K562 (cell line): Measurements from ENCODE around the gene ASS1. TPM values are rescaled to one million over a fixed set of nuclear protein-coding genes. Genes with fewer than 3 reads are reported as not detected.

Experiments used
- ASH1L ChIP-seq: fragments of 450-650 bp; IDR thresholded peaks from 2 replicates; pipeline ENCODE4 v1.6.1; 2018; ENCODE audit warnings: borderline replicate concordance, mild to moderate bottlenecking, low read depth; ENCODE audit not compliant: partially characterized antibody
- FOSL1 ChIP-seq: fragments of 200-800 bp; sonication (Bioruptor generic); conservative IDR thresholded peaks from 2 replicates; pipeline ENCODE4 v1.6.1; 2016; ENCODE audit warnings: missing genetic modification characterization, missing compliant biosample characterization
- FOXM1 ChIP-seq, 2 experiments: fragments of 450-650 bp in 1 of 2; sonication (generic) in 1 of 2; formaldehyde crosslinking in 1 of 2; IDR thresholded peaks; 2 replicates each; pipeline versions ENCODE4 v1.6.1 to v1.9.0; 2017 to 2022; ENCODE audit warnings: low read depth in 2 of 2, mild to moderate bottlenecking in 2 of 2, missing genetic modification reagents in 1 of 2, moderate library complexity in 1 of 2
- HEY1 ChIP-seq: fragments of 250-450 bp; sonication (Bioruptor Pico); IDR thresholded peaks from 2 replicates; pipeline ENCODE4 v1.5.0; 2020; ENCODE audit warnings: mild to moderate bottlenecking, moderate library complexity, borderline replicate concordance
- KHSRP ChIP-seq: fragments of 450-650 bp; IDR thresholded peaks from 2 replicates; pipeline ENCODE4 v1.6.1; 2017
- MCM5 ChIP-seq: fragments of 450-650 bp; IDR thresholded peaks from 2 replicates; pipeline ENCODE4 v1.6.1; 2016; ENCODE audit warnings: low read depth
- MEF2A ChIP-seq: IDR thresholded peaks from 2 replicates; pipeline ENCODE4 v1.6.1; 2011; ENCODE audit warnings: low read depth, mild to moderate bottlenecking, low read length, moderate library complexity; ENCODE audit not compliant: control insufficient read depth
- NCOA2 ChIP-seq, 2 experiments: fragments of 450-650 bp; IDR thresholded peaks; 2 replicates each; pipeline ENCODE4 v1.6.1; 2018; ENCODE audit warnings: mild to moderate bottlenecking in 2 of 2, moderate library complexity in 1 of 2; ENCODE audit not compliant: partially characterized antibody in 2 of 2
- NRF1 ChIP-seq, 2 experiments: fragments of 450-650 bp; IDR thresholded peaks in 1 of 2; conservative IDR thresholded peaks in 1 of 2; 2 replicates each; pipeline ENCODE4 v1.6.1; 2014; ENCODE audit warnings: mild to moderate bottlenecking in 2 of 2
- RFX7 ChIP-seq: fragments of 250-450 bp; sonication (Bioruptor Pico); IDR thresholded peaks from 2 replicates; pipeline ENCODE4 v1.5.1; 2021; ENCODE audit warnings: mild to moderate bottlenecking
- XRCC3 ChIP-seq: fragments of 450-650 bp; IDR thresholded peaks from 2 replicates; pipeline ENCODE4 v1.6.1; 2017; ENCODE audit warnings: mild to moderate bottlenecking, moderate library complexity
- ZFP1 ChIP-seq: fragments of 450-650 bp; formaldehyde crosslinking; IDR thresholded peaks from 2 replicates; pipeline ENCODE4 v1.4.0; 2020; ENCODE audit warnings: mild to moderate bottlenecking, mixed read lengths
- ZNF197 ChIP-seq: fragments of 200-800 bp; sonication (Bioruptor generic); IDR thresholded peaks from 2 replicates; pipeline ENCODE4 v1.6.1; 2016; ENCODE audit warnings: low read depth, missing genetic modification characterization, missing compliant biosample characterization
- ZNF263 ChIP-seq: sonication (generic); formaldehyde crosslinking; IDR thresholded peaks from 2 replicates; pipeline ENCODE4 v1.8.0; 2022; ENCODE audit warnings: mild to moderate bottlenecking, missing genetic modification reagents, borderline replicate concordance
- ZNF384 ChIP-seq: IDR thresholded peaks from 2 replicates; pipeline ENCODE4 v1.6.1; 2012; ENCODE audit warnings: low read depth, low read length, improper control_type of control experiment
- ZNF699 ChIP-seq: fragments of 250-450 bp; sonication (Bioruptor Pico); IDR thresholded peaks from 2 replicates; pipeline ENCODE4 v1.8.0; 2021; ENCODE audit warnings: mild to moderate bottlenecking, moderate library complexity; ENCODE audit not compliant: insufficient replicate concordance
- polyA plus RNA-seq, 8 experiments: library from polyadenylated mRNA; depleted of rRNA in 4 of 8; stranded (reverse) in 5 of 8; unstranded in 3 of 8; fragments of >200 nt; fragmentation: Nextera tagmentation in 2 of 8; fragmentation: Illumina TruSeq in 1 of 8; extraction: Ambion mirVana in 2 of 8; extraction: Trizol in 1 of 8; gene quantifications; 2 replicates each; pipeline versions ENCODE4 v1.2.1 to v1.2.3, GENCODE V29; 2011 to 2014; ENCODE audit warnings: inconsistent platforms in 1 of 8, missing spikeins in 1 of 8
- total RNA-seq, 7 experiments: library from RNA; depleted of rRNA in 6 of 7; stranded (reverse); fragments of >200 nt in 6 of 7; fragmentation: Illumina TruSeq in 2 of 7; extraction: Trizol in 2 of 7; gene quantifications; 2 replicates each; pipeline versions ENCODE4 v1.2.1 to v1.2.3, GENCODE V29; 2011 to 2021; ENCODE audit warnings: low replicate concordance in 1 of 7
- TF ChIP-seq, protein P1 (sequence below): sonication (generic); formaldehyde crosslinking; IDR thresholded peaks from 2 replicates; pipeline ENCODE4 v1.8.1; 2023; ENCODE audit warnings: mild to moderate bottlenecking, missing genetic modification reagents

The ASS1 gene
- total and polyA plus RNA-seq, 9 of the 15 experiments (the other 6 are each of a cell fraction or from before 2014, with no cell fraction given) = 1.5 to 5.7 (median 3.7) TPM

DNA sequence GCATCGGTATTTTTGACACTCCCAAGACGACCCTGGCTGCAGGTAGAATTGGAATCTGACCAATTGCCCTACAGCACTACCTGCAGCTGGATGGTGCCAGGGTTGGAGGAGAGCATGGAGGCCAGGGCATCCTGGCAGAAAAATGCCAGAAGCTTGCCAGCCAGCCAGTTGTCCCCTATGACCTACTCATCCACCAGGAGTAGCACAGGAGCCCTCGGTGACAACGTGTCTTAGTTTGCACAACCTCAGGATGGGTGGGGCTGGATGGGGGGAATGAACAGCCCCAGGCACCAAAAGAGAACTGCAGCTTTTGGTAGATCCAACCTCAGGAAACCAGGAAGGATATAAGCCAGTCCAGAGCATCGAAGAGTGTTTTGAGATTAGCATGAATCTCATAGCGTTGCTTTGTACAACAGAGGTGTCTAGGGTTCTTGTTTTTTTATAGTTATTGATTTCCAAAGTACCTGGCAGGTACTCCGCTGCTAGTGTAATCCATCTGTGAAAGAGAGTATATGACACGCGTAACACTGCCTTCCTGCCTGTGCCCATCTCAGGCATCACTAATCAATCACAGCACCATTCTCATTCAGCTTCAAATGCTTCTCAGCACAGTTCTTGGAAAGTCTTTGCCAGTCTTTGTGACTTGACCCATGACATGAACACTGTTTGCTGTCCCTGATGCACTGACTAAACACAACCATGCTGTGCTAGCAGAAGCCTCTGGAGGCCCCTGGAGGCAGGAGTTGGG is 36.7 kb upstream of the ASS1 start (continued):
- no peak for TF ChIP-seq HEY1 (CRISPR knock-in tag)
- TF ChIP-seq RFX7 (CRISPR knock-in tag) = no peak
- no peak for TF ChIP-seq ZNF699 (CRISPR knock-in tag)
- TF ChIP-seq XRCC3 = no peak
- TF ChIP-seq ZNF197 (CRISPR knock-in tag) = no peak
- TF ChIP-seq KHSRP = no peak
- TF ChIP-seq MEF2A = no peak
- TF ChIP-seq, protein P1, sequence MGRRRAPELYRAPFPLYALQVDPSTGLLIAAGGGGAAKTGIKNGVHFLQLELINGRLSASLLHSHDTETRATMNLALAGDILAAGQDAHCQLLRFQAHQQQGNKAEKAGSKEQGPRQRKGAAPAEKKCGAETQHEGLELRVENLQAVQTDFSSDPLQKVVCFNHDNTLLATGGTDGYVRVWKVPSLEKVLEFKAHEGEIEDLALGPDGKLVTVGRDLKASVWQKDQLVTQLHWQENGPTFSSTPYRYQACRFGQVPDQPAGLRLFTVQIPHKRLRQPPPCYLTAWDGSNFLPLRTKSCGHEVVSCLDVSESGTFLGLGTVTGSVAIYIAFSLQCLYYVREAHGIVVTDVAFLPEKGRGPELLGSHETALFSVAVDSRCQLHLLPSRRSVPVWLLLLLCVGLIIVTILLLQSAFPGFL (CRISPR knock-in tag) = no peak
- TF ChIP-seq FOSL1 (tag) = no peak
- TF ChIP-seq NRF1 (conservative IDR thresholded peaks at IDR 0.05 in 1 of 2, IDR thresholded peaks at IDR 0.05 in 1 of 2) = no peak
- TF ChIP-seq FOXM1 (IDR thresholded peaks at IDR 0.05; ENCODE audit: low read depth) = no peak
- no peak for TF ChIP-seq FOXM1 (CRISPR knock-in tag; IDR thresholded peaks at IDR 0.05; ENCODE audit: low read depth)
- no peak for TF ChIP-seq ZNF263
- TF ChIP-seq ZFP1 = no peak
- TF ChIP-seq ZNF384 = no peak
- no peak for TF ChIP-seq ASH1L
- TF ChIP-seq MCM5 = no peak
- no peak for TF ChIP-seq NCOA2 (IDR thresholded peaks at IDR 0.05; ENCODE audit: partially characterized antibody in 2 of 2)
- TF ChIP-seq, all 486 proteins: peak for 6
